ENCODE results near the gene OR6V1.
A peak's percentile ranks its signal among the peaks of the same experiment; 100 is the strongest.

OR6V1 gene

DNA sequence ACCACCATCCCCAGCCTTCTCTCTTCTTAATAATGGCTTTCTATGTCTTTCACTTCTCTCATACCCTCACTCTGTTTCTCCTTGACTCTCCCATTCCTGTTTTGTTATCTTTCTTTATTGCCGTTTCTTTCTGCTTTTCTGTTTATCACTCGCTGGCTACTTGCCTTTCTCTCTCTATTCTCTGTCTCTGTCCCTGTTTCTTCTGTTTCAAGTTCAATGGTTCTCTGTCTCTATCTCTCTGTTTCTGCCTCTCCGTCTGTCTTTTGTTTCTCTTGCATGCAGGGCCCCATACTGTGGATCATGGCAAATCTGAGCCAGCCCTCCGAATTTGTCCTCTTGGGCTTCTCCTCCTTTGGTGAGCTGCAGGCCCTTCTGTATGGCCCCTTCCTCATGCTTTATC is at the start of gene OR6V1:
Gene OR6V1 (plus strand): TSS at position 301 of the 400 bp plus-strand sequence. CDS start 0 bp downstream, at position 301.
- DNase-seq, result no peak

DNA sequence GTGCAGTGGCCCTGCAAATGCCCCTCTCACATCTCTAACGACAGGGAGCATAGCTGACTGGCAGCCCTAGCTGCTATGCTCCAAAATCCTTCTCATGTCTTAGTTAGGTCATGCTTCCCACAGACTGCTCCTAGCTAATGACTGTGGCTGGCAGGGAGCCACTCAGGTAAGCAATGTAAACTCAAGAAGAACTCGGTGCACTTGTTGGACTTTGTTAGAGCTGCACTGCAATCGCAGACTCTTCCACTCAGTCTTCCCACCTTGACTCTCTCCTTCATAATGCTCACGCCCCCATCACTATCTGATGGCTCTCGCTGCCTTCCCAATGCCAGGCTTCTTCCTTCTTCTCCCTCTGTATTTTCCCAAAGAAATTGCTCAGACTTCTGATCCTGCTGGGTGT is 49.2 kb upstream of the OR6V1 start:
- DNase-seq, result no peak

GRCh38 chr7:143003393-143004051 is 48.6 kb upstream of the OR6V1 start:
- DNase-seq, result peak; percentile 48

GRCh38 chr7:143005632-143006260 is 46.4 kb upstream of the OR6V1 start:
- DNase-seq, result no peak

- peak; percentile 86 for DNase-seq
These were observed 43.9 kb upstream of the OR6V1 start for GRCh38 chr7:143008007-143008901.

DNA sequence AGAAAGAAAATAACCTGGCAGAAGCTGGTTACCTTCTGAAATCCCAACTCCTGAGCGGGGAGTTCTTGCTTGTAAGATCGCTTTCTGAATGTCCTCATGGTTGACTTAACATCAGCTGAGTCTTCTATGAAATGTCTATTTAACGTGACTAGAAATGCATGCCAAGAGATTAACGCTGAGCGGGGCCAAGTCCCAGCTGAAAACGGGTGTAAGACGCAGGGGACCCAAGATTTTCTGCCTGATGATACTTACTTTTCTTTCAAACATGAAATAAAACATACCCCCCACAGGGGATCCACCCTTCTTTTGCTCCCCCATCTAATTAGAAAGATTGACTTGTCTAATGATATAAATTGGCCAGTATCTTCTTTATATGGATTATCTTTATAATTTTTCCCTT is 40.1 kb upstream of the OR6V1 start:
- DNase-seq, result no peak

DNA sequence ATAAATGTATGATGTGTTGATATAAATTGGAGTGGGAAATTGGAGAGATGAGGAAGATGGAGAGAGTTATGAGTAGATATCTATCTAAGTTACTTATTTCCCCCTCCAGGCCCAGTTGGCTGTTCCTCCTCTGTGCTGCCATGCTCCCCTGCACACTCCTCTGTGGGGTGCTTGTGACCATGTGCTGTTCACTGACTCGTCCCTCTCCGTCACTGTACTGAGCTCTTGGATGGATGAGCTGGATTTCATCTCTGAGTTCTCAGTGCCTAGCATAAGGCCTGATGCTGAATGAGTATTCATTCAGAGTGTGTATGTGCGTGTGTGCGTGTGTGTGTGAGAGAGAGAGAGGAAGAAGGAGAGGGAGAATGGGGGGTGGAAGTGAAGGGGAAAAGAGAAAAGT is 39.7 kb upstream of the OR6V1 start:
- DNase-seq, result no peak

GRCh38 chr7:143013473-143013872 is 38.7 kb upstream of the OR6V1 start:
- no peak for DNase-seq

DNA sequence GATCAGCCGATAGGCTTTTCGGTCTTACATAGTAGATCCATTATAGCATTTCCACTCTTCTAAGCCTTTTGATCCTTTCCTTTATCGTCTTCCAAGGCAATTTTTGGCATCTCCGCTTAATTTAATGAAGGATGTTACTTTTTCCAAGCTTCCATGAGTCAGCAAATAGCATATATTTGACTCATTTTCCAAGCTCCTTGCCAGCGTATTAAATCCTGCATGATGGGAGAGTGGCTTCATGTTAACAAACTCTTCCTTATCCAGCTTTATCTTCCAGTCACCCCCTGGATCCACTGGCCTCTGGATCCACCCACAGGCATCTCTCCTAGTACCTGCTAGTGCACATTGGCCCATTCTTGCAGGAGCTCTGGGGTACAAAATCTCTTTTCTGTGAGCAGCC is 38.2 kb upstream of the OR6V1 start:
- no peak for DNase-seq

- no peak for DNase-seq
These were observed 37.1 kb upstream of the OR6V1 start for GRCh38 chr7:143015084-143015483.

- no peak for DNase-seq
These were observed 36.1 kb upstream of the OR6V1 start for GRCh38 chr7:143015926-143016490.

DNA sequence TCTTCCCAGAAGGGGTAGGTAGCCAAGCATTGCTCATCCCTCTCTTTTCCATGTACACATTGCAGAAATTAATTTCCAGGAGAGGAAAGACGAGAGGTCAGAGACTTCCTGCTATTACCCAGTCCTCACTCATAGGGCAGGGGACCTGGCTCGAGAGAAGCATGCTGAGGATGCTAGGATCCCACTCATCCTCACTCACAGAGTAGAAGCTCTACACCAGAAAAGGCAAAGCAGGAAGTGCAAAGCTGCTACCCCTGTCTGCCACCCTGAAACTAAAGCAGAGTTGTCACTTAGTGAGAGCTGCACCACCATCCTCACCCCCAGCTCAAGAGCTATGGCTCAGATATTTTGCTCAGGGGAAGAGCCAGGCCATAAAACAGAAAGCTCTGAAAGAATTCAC is 35.1 kb upstream of the OR6V1 start:
- DNase-seq, result no peak

DNA sequence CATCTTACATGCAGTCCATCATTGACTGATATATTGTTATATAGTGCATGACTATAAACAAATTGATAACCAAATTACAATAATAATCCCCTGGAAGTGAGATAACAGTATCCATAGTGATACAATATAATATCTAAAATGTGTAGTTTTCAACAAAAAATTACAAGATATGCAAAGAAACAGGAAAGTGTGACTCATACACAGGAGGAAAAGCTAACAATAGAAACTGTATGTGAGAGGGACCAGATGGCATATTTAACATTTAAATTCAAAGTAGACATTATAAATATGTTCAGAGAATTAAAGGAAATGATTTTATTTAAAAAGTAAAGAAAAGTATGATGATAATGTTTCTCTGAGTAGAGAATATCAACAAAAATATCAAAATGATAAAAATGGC is 33.2 kb upstream of the OR6V1 start:
- no peak for DNase-seq

DNA sequence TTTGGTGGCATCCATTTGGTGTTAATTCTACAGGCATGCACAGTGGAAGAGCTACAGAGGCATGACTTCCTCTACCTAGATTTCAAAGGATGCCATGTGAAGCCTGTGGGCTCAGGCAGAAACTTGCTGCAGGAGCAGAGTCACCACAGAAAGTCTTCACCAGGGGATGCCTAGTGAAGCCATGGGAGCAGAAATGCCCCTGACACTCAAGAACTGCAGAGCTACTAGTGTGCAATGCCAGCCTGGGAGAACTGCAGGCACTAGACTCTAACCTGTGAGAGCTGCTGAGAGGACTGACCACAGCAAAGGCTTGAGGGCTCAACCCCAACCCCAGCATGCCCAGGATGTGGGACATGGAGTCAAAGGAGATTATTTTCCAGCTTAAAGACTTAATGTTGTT is 29.1 kb upstream of the OR6V1 start:
- DNase-seq, result no peak

DNA sequence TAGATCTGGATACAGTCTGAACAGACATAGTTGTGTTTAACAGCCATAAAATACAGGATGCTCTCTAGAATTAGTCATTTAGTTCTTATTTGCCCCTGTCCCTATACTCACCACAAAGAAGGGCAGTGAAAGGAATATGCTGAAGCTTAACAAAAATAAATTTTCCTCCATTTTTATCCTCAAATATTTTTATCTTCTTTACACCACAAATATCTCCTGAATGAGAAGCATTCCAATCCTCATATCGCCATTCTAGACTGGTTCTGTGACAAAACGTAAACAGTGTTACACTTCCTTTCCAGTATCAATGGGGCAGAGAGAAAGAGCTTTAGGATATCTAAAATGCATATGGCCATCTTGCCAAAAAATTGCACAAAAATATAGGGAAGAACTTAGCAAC is 26.8 kb upstream of the OR6V1 start:
- no peak for DNase-seq

GRCh38 chr7:143027032-143027431 is 25.1 kb upstream of the OR6V1 start, which contains the start of gene OR9A2:
Gene OR9A2 (minus strand): TSS chr7:143027132. CDS start chr7:143027132, 0 bp downstream.
- DNase-seq, result no peak

DNA sequence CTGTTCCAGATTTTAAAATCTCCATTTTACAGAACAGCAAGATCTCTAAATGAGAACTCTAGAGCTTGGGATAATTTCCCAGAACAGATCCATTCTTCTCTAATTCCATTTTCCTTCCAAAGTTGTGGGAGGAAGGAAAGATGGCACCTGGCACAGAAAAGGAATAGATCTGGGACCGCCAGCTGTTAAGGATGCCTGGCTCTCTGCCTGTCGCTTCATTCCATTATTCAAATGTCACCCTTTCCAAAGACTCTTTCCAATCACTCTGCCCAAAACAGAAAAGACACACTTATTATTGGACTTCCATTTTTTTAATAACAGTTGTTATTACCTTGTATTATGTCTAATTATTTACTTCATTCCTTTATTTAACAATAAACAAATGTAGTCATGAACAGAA is 24.5 kb upstream of the OR6V1 start:
- DNase-seq, result no peak

GRCh38 chr7:143038635-143039034 is 13.5 kb upstream of the OR6V1 start:
- no peak for DNase-seq

GRCh38 chr7:143040209-143040715 is 11.9 kb upstream of the OR6V1 start:
- DNase-seq, result no peak

- no peak for DNase-seq
These were observed 10.8 kb upstream of the OR6V1 start for GRCh38 chr7:143041346-143041745.

DNA sequence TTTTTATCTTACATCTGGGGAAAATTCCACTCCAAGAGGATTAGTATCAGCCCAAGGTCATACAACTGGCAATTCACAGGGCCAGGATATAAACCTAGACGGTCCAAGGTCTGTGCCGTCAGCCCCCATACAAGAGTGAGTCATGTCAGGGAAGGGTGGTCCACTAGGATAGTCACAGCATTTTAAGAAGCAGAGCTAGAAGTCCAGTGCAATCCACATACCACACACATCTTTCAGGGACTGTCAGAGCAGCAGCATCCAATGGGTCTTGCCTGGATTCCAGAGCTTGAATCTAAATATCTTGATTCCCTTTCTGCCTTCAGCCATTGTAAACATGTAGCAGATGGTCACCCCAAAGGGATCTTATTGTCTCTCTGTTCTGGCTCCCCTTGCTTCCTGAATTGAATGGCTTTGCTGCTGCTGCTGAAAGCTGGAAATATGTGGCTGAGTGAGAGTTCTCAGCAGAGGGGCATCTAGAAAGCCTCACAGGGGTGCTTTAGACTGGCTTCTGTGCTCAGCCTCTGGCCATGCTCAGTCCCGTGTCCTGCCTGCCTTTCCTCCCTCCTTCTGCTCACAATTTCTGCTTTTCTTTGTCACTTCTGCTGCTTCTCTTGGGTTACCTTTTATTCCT is 9.9 kb upstream of the OR6V1 start:
- DNase-seq, result no peak

- DNase-seq, result no peak
These were observed 9.3 kb upstream of the OR6V1 start for GRCh38 chr7:143042790-143043271.

GRCh38 chr7:143043391-143043790 is 8.8 kb upstream of the OR6V1 start:
- no peak for DNase-seq
